Bronchial epithelial cell (primary cell): ENCODE data around the gene MAN1A2. TPM values are rescaled to one million over a fixed set of nuclear protein-coding genes. Genes with fewer than 3 reads are reported as not detected.

Experiments used
- DNase-seq: peaks from one replicate; pipeline ENCODE4 v3.0.0-alpha.2; 2010; ENCODE audit warnings: low read depth
- FAIRE-seq: peaks from 2 replicates; lab custom pipeline; 2011; peaks lifted over from hg19 to GRCh38; lab: Jason Lieb, UNC
- H3K27me3 ChIP-seq: 2 replicates; pipeline ENCODE4 v1.5.1; 2011; ENCODE audit warnings: low read length; ENCODE audit not compliant: control insufficient read depth, insufficient read depth
- H3K36me3 ChIP-seq: 2 replicates; pipeline ENCODE4 v1.5.1; 2011; ENCODE audit warnings: low read length; ENCODE audit not compliant: control insufficient read depth, insufficient read depth
- H3K4me3 ChIP-seq: 2 replicates; pipeline ENCODE4 v1.5.1; 2011; ENCODE audit warnings: mild to moderate bottlenecking, low read depth, low read length, control low read depth
- CTCF ChIP-seq: IDR thresholded peaks from 2 replicates; pipeline ENCODE4 v1.5.1; 2011; ENCODE audit warnings: mild to moderate bottlenecking, moderate library complexity, low read length, control low read depth, inconsistent platforms; ENCODE audit not compliant: insufficient read depth, severe bottlenecking
- total RNA-seq: library from RNA; depleted of rRNA; stranded (reverse); fragments of >200 nt; gene quantifications from 2 replicates; pipeline ENCODE4 v1.2.1, GENCODE V29; 2014

MAN1A2 gene
- total RNA-seq, 1 donor from 2014 or later: 49.8 TPM

GRCh38 chr1:117563492-117563875 is 196.2 kb downstream of the MAN1A2 start:
- DNase-seq: no peak

GRCh38 chr1:117564227-117565075 is 197.2 kb downstream of the MAN1A2 start:
- H3K27me3 ChIP-seq: peaks cover 2% of the 10 kb centered on the region
- no peak for TF ChIP-seq CTCF
- no peak overlapping the region for H3K4me3 ChIP-seq
- no peak for DNase-seq
- H3K36me3 ChIP-seq: no peaks in the 10 kb centered on the region
- FAIRE-seq: no peak

More at GRCh38 chr1:117563492-117563875, 196.2 kb downstream of the MAN1A2 start:
- no peak for FAIRE-seq
- no peaks in the 10 kb centered on the region for H3K36me3 ChIP-seq
- TF ChIP-seq CTCF: no peak
- no peak overlapping the region for H3K4me3 ChIP-seq
- H3K27me3 ChIP-seq: peaks cover 2% of the 10 kb centered on the region

- Histone ChIP-seq H3K27me3 (peaks cover 2% of the 10 kb centered on the region), H3K4me3 (no peak overlapping the region), H3K36me3 (no peaks in the 10 kb centered on the region)
- no peak for DNase-seq
- no peak for FAIRE-seq
- no peak for TF ChIP-seq CTCF
These were observed 197.9 kb downstream of the MAN1A2 start for GRCh38 chr1:117565076-117565556.

- DNase-seq (no peak), FAIRE-seq (no peak)
- TF ChIP-seq CTCF: no peak
- Histone ChIP-seq H3K4me3 (no peak overlapping the region), H3K27me3 (peaks cover 2% of the 10 kb centered on the region), H3K36me3 (no peaks in the 10 kb centered on the region)
These were observed 198.7 kb downstream of the MAN1A2 start for GRCh38 chr1:117565745-117566455.

GRCh38 chr1:117566556-117566955 is 199.3 kb downstream of the MAN1A2 start:
- H3K27me3 ChIP-seq: peaks cover 2% of the 10 kb centered on the region
- DNase-seq: no peak
- no peaks in the 10 kb centered on the region for H3K36me3 ChIP-seq
- TF ChIP-seq CTCF: no peak
- FAIRE-seq: no peak
- no peak overlapping the region for H3K4me3 ChIP-seq
